GM12872 (cell line): Measurements from ENCODE around the gene RPL5.

Experiments used
- TF ChIP-seq, protein P1 (sequence below): IDR thresholded peaks from 3 replicates; pipeline ENCODE4 v1.5.1; 2011; ENCODE audit warnings: low read depth, mild to moderate bottlenecking, low read length, moderate library complexity; ENCODE audit not compliant: insufficient read depth

Gene RPL5

GRCh38 chr1:92839442-92839841 lies 7.6 kb downstream of the RPL5 start:
- TF ChIP-seq, protein P1, sequence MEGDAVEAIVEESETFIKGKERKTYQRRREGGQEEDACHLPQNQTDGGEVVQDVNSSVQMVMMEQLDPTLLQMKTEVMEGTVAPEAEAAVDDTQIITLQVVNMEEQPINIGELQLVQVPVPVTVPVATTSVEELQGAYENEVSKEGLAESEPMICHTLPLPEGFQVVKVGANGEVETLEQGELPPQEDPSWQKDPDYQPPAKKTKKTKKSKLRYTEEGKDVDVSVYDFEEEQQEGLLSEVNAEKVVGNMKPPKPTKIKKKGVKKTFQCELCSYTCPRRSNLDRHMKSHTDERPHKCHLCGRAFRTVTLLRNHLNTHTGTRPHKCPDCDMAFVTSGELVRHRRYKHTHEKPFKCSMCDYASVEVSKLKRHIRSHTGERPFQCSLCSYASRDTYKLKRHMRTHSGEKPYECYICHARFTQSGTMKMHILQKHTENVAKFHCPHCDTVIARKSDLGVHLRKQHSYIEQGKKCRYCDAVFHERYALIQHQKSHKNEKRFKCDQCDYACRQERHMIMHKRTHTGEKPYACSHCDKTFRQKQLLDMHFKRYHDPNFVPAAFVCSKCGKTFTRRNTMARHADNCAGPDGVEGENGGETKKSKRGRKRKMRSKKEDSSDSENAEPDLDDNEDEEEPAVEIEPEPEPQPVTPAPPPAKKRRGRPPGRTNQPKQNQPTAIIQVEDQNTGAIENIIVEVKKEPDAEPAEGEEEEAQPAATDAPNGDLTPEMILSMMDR: no peak

DNA sequence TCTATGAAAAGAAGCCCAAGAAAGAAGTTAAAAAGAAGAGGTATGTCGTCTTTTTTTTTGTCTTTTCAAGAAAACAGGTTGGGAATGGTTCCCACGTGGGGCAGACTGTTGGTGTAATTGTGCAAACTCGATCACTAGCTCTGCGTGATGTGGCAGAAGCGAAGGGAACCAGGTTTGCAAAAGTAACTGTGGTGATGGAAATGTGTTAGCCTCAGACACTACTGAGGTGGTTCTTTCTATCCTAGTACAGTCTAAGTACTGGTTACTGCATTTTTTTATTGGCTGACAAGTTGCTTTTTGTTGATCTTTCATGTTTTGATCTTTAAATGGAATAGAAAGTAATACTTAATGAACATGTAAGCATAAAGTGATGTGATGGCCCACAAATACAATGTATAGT lies 8.8 kb downstream of the RPL5 start:
- TF ChIP-seq, protein P1: no peak

DNA sequence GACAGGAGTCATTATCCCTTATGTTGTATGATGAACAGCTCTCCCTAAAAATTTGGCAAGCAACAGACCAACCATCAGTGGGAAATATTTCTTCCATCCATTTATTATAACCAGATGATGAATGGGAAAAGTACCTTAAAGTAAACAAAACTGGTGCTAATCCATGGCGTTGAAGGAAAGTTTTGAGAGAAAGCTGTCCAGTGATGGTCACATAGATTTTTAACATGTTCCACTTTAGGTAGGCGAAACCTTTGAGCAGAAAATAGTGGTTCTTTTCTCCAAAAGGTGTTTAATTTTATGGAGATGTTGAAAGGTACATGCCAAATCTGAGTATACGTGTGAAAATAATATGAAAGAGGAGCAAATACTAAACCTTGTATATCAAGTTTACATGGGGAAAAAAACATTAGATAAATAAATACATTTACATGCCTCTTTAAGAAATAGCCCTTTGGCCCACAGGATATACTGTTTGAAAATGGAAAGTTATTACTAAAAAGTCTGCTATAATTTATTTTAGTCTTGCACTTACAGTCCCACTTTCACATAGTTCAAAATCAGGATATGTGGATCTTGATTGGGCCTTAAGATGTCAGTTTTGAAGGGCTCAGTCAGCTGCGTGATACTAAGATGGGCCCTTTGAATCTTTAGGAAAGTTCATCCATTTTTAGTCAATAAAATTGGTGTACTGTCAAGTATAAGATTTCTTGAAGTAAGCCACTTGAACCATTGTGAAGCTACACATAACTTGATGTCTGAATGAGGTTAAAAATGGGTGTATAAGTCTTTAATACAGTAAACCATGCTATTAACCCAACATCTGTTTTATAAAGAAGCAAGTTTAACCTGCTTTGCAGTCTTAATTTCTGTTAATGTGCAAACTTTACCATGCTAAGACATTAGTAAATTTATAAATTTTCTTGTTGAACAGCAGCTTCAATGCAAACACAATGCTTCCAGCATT lies 10.5 kb downstream of the RPL5 start:
- TF ChIP-seq, protein P1: no peak

DNA sequence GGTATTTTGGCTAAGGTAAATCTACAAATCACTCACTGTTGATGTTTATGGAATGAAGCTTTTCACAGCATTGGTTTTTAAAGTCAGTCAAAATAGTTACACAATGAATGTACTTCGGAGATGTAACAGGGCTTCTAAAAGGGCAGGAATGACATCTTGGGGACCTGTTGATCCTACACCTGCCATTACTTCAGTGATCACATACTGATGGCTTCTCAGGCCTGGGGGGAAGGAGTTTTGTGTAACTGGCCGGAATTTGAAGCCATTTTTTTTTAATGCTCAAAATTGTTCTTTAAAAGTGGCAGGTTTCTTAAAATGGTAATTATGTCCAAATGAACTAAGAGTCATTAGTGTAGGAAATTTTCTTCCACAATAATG lies 11.2 kb downstream of the RPL5 start:
- TF ChIP-seq, protein P1: no peak

- TF ChIP-seq, protein P1: no peak
Measured at GRCh38 chr1:92843429-92844352, 11.9 kb downstream of the RPL5 start.

GRCh38 chr1:92844439-92844838 lies 12.6 kb downstream of the RPL5 start:
- TF ChIP-seq, protein P1: no peak

DNA sequence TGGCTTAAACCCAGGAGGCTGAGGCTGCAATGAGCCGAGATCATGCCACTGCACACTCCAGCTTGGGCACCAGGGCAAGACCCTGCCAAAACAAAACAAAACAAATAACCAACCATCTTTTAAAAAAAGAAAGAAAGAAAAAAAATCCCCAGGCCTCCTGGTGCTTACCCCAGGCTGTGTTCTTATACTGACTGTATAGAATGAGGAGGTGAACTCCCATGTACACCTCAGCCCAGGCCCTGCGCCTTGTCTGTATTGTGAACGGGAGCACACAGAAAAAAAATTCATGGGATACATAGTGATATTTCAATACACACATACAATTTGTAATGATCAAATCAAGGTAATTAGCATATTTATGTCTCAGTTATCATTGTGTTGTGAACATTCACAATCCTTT lies 14.1 kb downstream of the RPL5 start:
- TF ChIP-seq, protein P1: no peak
